Hepatocyte (in vitro differentiated cells): Measurements from ENCODE around the gene LRRC63.

Experiments used
- EZH2 ChIP-seq: fragments of 200-600 bp; sonication (generic); IDR thresholded peaks from 2 replicates; pipeline ENCODE4 v1.6.1; 2016; ENCODE audit warnings: antibody characterized with exemption, mild to moderate bottlenecking, borderline replicate concordance
- EZH2phosphoT487 ChIP-seq: fragments of 200-600 bp; sonication (generic); IDR thresholded peaks from one replicate; pipeline ENCODE4 v1.6.1; 2018; ENCODE audit warnings: antibody characterized with exemption, mild to moderate bottlenecking, low read depth, moderate library complexity; ENCODE audit not compliant: unreplicated experiment, severe bottlenecking
- TF ChIP-seq, protein P1 (sequence below): fragments of 200-600 bp; sonication (generic); IDR thresholded peaks from 2 replicates; pipeline ENCODE4 v1.5.1; 2016; ENCODE audit warnings: antibody characterized with exemption, mild to moderate bottlenecking; ENCODE audit not compliant: poor library complexity

DNA sequence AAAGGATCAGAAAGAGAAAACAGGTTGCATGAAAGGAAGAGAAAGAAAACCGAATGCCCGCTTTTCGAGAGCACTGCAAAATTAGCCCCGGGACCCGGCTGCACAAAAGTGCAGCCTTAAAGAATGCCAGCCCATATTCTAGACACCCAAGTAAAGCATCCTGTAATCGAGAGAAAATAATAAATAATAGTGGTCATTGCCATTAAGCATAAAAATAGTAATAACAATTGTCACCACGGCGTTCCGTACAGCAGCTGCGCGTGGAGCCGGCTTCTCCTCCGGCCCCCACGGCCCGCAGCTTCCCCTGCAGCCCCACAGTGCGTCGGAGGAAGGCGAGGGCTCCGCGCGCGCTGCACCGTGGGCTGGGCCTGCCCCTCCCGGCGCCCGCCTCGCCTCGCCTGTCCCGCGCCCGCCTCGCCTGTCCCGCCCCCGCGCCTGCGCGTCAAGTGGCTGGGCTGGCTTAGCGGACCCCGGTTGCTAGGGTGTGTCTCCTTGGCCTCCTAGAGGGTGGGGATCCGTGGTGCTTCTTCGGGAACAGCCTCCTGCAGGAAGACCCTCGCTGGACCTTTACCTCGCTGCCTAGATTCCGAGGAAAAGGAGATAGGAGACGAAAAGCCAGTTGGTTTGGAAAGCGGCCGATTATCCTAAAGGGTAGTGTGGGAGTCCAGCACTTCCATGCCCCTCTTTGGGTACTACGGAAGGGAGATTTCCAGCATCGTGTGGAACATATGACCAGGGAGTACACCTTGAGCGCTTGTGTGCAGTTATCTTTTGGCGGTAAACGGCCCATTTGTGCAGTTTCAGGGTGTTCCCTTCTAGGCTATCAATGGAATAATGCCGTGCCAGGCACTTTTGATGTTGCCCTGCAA lies at the start of gene LRRC63:
- TF ChIP-seq, protein P1, sequence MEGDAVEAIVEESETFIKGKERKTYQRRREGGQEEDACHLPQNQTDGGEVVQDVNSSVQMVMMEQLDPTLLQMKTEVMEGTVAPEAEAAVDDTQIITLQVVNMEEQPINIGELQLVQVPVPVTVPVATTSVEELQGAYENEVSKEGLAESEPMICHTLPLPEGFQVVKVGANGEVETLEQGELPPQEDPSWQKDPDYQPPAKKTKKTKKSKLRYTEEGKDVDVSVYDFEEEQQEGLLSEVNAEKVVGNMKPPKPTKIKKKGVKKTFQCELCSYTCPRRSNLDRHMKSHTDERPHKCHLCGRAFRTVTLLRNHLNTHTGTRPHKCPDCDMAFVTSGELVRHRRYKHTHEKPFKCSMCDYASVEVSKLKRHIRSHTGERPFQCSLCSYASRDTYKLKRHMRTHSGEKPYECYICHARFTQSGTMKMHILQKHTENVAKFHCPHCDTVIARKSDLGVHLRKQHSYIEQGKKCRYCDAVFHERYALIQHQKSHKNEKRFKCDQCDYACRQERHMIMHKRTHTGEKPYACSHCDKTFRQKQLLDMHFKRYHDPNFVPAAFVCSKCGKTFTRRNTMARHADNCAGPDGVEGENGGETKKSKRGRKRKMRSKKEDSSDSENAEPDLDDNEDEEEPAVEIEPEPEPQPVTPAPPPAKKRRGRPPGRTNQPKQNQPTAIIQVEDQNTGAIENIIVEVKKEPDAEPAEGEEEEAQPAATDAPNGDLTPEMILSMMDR: no peak
- TF ChIP-seq EZH2 (no peak), EZH2phosphoT487 (no peak)
